ENCODE results near the gene FAM83E.

GRCh38 chr19:48600679-48601417, 14.0 kb downstream of the FAM83E start:
- no peak for TF ChIP-seq BHLHE40 (IDR thresholded peaks at IDR 0.05; ENCODE audit: borderline replicate concordance)
- TF ChIP-seq FOXA1 (IDR thresholded peaks at IDR 0.05) = no peak
- no peak for TF ChIP-seq SP1 (IDR thresholded peaks at IDR 0.05)
